Erythroblast (primary cell): ENCODE measurements around the gene CIT.

Source experiments
- GATA1 ChIP-seq: IDR thresholded peaks from 2 replicates; pipeline ENCODE4 v1.6.1; 2011; ENCODE audit warnings: low read depth, mild to moderate bottlenecking, control low read depth, low read length, moderate library complexity
- POLR2A ChIP-seq: IDR thresholded peaks from 2 replicates; pipeline ENCODE4 v1.6.1; 2011; ENCODE audit warnings: mild to moderate bottlenecking, low read length

GRCh38 chr12:119758234-119758633, 118.9 kb downstream of the CIT start:
- TF ChIP-seq POLR2A = no peak
- TF ChIP-seq GATA1 = no peak
